22Rv1 (cell line): Measurements from ENCODE around the gene C10orf53.

Source experiments
- CTCF ChIP-seq: fragments of 450-650 bp; IDR thresholded peaks from 2 replicates; pipeline ENCODE4 v1.5.1; 2017; ENCODE audit warnings: mild to moderate bottlenecking
- ZFX ChIP-seq: fragments of 450-650 bp; IDR thresholded peaks from 2 replicates; pipeline ENCODE4 v1.6.1; 2017; ENCODE audit warnings: antibody characterized with exemption, borderline replicate concordance

- TF ChIP-seq CTCF, result no peak
- TF ChIP-seq ZFX, result no peak
Observed at GRCh38 chr10:49735161-49735560, 55.7 kb downstream of the C10orf53 start.
